ENCODE results near the gene TNS1. TPM values are rescaled to one million over a fixed set of nuclear protein-coding genes. Genes with fewer than 3 reads are reported as not detected.
A peak's percentile ranks its signal among the peaks of the same experiment; 100 is the strongest.

TNS1 gene
- total RNA-seq, 1 donor from 2014 or later = 14.5 TPM

DNA sequence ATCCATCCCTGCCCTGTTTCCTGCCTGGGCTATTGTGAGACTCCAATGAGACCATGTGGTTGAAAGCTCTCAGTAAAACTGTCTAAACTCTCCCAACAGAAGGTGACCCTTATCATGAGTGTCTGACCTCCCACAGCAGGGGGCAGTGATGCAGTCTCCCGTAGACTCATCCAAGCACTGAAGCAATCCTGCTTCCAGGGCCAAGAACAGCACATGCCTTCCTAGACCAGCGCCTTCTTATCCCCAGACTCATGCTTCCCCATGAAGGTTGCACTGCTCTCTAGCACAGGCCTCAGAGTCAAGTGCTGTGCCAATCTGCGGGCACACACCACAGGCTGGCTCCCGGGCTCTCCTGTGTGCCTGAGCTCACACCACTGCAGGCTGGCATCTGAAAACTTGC, 112.3 kb downstream of the TNS1 start:
- DNase-seq (ENCODE audit: low read depth, low spot score) = no peak
- Mint-ChIP-seq H3K27me3 (ENCODE audit: low read depth) (no peaks in the 10 kb centered on the region), H3K27ac (ENCODE audit: unreplicated experiment) (no peak overlapping the region), H3K9me3 (no peaks in the 10 kb centered on the region), H3K4me1 (peaks cover 9% of the 10 kb centered on the region), H3K36me3 (ENCODE audit: low read depth) (no peaks in the 10 kb centered on the region), H3K4me3 (no peak overlapping the region)
- TF ChIP-seq, protein P1, sequence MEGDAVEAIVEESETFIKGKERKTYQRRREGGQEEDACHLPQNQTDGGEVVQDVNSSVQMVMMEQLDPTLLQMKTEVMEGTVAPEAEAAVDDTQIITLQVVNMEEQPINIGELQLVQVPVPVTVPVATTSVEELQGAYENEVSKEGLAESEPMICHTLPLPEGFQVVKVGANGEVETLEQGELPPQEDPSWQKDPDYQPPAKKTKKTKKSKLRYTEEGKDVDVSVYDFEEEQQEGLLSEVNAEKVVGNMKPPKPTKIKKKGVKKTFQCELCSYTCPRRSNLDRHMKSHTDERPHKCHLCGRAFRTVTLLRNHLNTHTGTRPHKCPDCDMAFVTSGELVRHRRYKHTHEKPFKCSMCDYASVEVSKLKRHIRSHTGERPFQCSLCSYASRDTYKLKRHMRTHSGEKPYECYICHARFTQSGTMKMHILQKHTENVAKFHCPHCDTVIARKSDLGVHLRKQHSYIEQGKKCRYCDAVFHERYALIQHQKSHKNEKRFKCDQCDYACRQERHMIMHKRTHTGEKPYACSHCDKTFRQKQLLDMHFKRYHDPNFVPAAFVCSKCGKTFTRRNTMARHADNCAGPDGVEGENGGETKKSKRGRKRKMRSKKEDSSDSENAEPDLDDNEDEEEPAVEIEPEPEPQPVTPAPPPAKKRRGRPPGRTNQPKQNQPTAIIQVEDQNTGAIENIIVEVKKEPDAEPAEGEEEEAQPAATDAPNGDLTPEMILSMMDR (conservative IDR thresholded peaks at IDR 0.05) = peak; percentile 18

DNA sequence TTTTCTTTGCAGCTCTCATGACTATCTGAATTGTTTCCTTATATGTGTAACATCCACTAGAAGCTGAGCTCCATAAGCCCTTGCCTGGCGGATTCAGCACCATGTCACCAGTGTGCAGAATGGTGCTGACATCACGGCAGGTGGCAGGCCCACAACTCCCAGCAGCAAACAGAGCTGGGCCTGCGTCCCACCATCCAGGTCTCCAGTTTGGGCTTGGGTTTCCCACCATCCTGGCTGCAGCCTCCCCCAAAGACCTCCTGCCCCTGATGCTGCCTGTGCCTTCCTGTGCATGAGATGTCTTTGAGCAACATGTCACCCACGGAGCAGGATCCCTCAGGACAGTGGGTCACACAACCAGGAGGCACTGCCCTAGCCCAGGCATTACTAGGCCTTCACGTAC, 113.1 kb downstream of the TNS1 start:
- TF ChIP-seq, protein P1 (conservative IDR thresholded peaks at IDR 0.05) = no peak
- Mint-ChIP-seq H3K27me3 (ENCODE audit: low read depth) (no peaks in the 10 kb centered on the region), H3K4me1 (peaks cover 9% of the 10 kb centered on the region), H3K36me3 (ENCODE audit: low read depth) (no peaks in the 10 kb centered on the region), H3K9me3 (no peaks in the 10 kb centered on the region), H3K4me3 (no peak overlapping the region), H3K27ac (ENCODE audit: unreplicated experiment) (no peak overlapping the region)
- no peak for DNase-seq (ENCODE audit: low read depth, low spot score)

DNA sequence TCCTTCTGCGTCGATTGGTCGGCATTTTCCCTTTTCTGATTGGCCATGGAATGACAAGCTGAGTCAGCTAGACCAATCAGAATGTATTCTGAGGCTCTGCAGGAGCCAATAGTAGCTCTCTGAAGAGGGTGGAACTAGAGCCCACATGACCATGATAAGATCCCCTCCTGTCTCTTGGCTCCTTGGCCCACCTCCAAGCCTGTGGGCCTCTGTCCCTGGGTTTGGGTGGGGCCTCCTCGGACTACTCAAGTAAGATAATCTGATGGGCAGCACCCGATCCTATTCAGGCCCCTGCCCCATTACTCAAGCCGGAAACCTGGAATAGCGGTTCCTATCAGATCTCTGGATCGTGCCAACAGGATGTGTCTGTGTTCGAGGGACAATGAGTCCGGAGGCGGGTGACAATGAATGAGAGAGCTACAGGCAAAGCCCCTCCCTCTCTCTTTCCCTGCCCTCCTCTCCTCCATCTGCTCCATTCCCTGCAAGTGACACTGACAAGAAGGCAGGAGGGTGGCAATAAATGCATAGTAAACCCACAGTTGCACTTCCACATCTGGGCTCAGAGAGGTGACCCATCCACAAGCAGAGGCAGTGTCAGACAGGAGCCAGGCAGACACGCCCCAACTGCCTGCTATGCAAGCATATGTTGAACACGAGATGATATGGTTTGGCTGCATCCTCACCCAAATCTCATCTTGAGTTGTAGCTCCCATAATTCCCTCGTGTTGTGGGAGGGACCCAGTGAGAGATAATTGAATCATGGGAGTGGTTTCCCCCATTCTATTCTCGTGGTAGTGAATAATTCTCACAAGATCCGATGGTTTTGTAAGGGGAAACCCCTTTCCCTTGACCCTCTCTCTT, 114.7 kb downstream of the TNS1 start:
- TF ChIP-seq, protein P1 (conservative IDR thresholded peaks at IDR 0.05) = no peak
- H3K9me3 Mint-ChIP-seq = no peaks in the 10 kb centered on the region
- no peaks in the 10 kb centered on the region for H3K27me3 Mint-ChIP-seq (ENCODE audit: low read depth)
- H3K27ac Mint-ChIP-seq (ENCODE audit: unreplicated experiment) = no peak overlapping the region
- peaks cover 9% of the 10 kb centered on the region for H3K4me1 Mint-ChIP-seq
- no peaks in the 10 kb centered on the region for H3K36me3 Mint-ChIP-seq (ENCODE audit: low read depth)
- H3K4me3 Mint-ChIP-seq = no peak overlapping the region
- no peak for DNase-seq (ENCODE audit: low read depth, low spot score)

DNA sequence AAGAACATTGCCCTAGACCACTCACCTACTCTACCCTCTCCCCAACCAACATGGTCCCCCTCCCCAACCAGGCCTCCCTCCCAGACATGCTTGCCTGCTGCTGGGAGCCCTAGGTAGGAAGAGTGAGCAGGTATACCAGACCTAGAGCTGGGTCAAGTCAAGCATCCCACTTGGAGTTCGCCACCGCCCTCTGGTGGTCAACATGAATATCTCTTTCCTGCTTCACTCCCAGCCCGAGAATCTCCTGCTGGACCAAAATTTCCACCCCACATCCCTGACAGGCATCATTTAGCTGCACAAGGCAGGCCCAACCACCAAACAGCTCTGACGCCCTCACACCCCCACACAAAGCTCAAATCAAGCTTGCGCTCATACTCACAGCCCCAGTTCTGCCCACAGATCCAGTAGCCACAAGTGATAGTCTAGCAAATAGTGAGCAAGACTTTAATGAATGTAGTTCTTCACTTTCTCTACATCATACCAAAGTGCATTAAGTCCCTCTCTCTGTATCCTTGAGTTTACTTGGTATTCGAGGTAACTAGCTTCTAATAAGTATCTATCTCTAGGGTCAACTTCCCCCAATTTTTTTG, 116.0 kb downstream of the TNS1 start:
- H3K9me3 Mint-ChIP-seq = no peaks in the 10 kb centered on the region
- no peaks in the 10 kb centered on the region for H3K27me3 Mint-ChIP-seq (ENCODE audit: low read depth)
- TF ChIP-seq, protein P1 (conservative IDR thresholded peaks at IDR 0.05) = peak; percentile 80
- no peak overlapping the region for H3K4me3 Mint-ChIP-seq
- H3K36me3 Mint-ChIP-seq (ENCODE audit: low read depth) = no peaks in the 10 kb centered on the region
- peak; percentile 77 for DNase-seq (ENCODE audit: low read depth, low spot score)
- no peak overlapping the region for H3K27ac Mint-ChIP-seq (ENCODE audit: unreplicated experiment)
- H3K4me1 Mint-ChIP-seq = peaks cover 9% of the 10 kb centered on the region

DNA sequence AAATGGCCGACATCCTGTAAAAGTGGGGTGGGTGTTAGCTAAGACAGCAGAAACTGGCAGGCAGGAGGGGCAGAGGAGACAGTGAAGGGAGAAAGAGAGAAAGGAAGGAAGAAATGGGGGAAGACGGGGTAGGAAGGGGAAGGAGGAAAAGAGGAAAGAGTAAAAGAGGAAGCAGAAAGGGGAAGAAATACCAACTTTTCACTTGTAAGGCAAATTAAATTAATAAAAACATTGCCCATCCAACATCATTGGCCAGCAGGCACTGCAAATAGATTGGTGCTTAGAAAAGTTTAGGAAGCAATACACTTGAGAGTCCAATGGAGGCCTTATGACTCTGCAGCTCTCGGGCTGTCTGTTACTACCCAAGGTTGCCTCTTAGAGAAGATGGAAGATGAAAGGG, 116.7 kb downstream of the TNS1 start:
- TF ChIP-seq, protein P1 (conservative IDR thresholded peaks at IDR 0.05) = no peak
- no peaks in the 10 kb centered on the region for H3K36me3 Mint-ChIP-seq (ENCODE audit: low read depth)
- H3K4me1 Mint-ChIP-seq = peaks cover 9% of the 10 kb centered on the region
- H3K4me3 Mint-ChIP-seq = no peak overlapping the region
- DNase-seq (ENCODE audit: low read depth, low spot score) = no peak
- H3K27me3 Mint-ChIP-seq (ENCODE audit: low read depth) = no peaks in the 10 kb centered on the region
- H3K27ac Mint-ChIP-seq (ENCODE audit: unreplicated experiment) = peak overlapping the region; percentile 8
- H3K9me3 Mint-ChIP-seq = no peaks in the 10 kb centered on the region

Measured in neural crest cell (in vitro differentiated cells).